ENCODE measurements around the gene ATP11A. TPM values are rescaled to one million over a fixed set of nuclear protein-coding genes. Genes with fewer than 3 reads are reported as not detected.

The ATP11A gene
- total RNA-seq, 1 experiment from 2014 or later: 80.4 TPM

GRCh38 chr13:112877539-112877938 lies 187.7 kb downstream of the ATP11A start (continued):
- TF ChIP-seq POLR2AphosphoS5 (IDR thresholded peaks at IDR 0.05; ENCODE audit: low read depth, low read length): no peak
- TF ChIP-seq SIN3A (IDR thresholded peaks at IDR 0.05; ENCODE audit: low read depth): no peak
- no peak for TF ChIP-seq ATF3 (IDR thresholded peaks at IDR 0.05)
- TF ChIP-seq ELF1 (IDR thresholded peaks at IDR 0.05; ENCODE audit: borderline replicate concordance, low read depth): no peak
- TF ChIP-seq SP1 (IDR thresholded peaks at IDR 0.05; ENCODE audit: low read depth): no peak
- TF ChIP-seq RAD21 (IDR thresholded peaks at IDR 0.05; ENCODE audit: low read depth): no peak
- no peak for TF ChIP-seq YY1 (IDR thresholded peaks at IDR 0.05; ENCODE audit: extremely low read depth, insufficient replicate concordance, low read depth, low read length)
- no peak for TF ChIP-seq MAX (IDR thresholded peaks at IDR 0.05)
- TF ChIP-seq CBX3 (IDR thresholded peaks at IDR 0.05; ENCODE audit: low read depth): no peak

- Histone ChIP-seq H2AFZ (ENCODE audit: low read depth, low read length, poor library complexity, severe bottlenecking) (no peak overlapping the region), H3K27me3 (ENCODE audit: insufficient read depth, low read length) (no peaks in the 10 kb centered on the region), H3K27ac (ENCODE audit: low read depth, low read length) (no peak overlapping the region), H3K36me3 (ENCODE audit: control insufficient read depth in 1 of 2, insufficient read depth in 2 of 2, low read length in 2 of 2) (peaks cover 5 to 17% of the 10 kb centered on the region in 2 experiments; a peak in 3 of 4 replicates), H3K9ac (ENCODE audit: low read length) (no peak overlapping the region), H3K4me1 (ENCODE audit: control insufficient read depth in 1 of 2, insufficient read depth in 2 of 2, low read length in 2 of 2) (peaks cover 10 to 12% of the 10 kb centered on the region in 2 experiments), H4K20me1 (ENCODE audit: insufficient read depth) (no peaks in the 10 kb centered on the region), H3K9me2 (ENCODE audit: insufficient read depth) (no peaks in the 10 kb centered on the region), H3K4me3 (replicated peaks in 1 of 2; ENCODE audit: low read depth in 1 of 2, low read length in 2 of 2) (no peak overlapping the region), H3K4me2 (ENCODE audit: low read length) (no peak overlapping the region), H3K79me2 (ENCODE audit: insufficient read depth, low read length) (no peaks in the 10 kb centered on the region), H3K9me3 (ENCODE audit: control insufficient read depth in 1 of 2, insufficient read depth in 1 of 2, low read depth in 1 of 2, low read length in 2 of 2) (no peaks in the 10 kb centered on the region)
- DNase-seq (ENCODE audit: low read depth, low spot score): no peak
- BruUV-seq (replicated peaks): no TSS peak
- TF ChIP-seq ZFX (IDR thresholded peaks at IDR 0.05) (no peak), SRF (IDR thresholded peaks at IDR 0.05; ENCODE audit: low read depth) (no peak), RAD21 (IDR thresholded peaks at IDR 0.05; ENCODE audit: low read depth) (no peak), EZH2 (IDR thresholded peaks at IDR 0.05) (no peak), CEBPB (IDR thresholded peaks at IDR 0.05; ENCODE audit: low read depth) (no peak), CBX3 (IDR thresholded peaks at IDR 0.05; ENCODE audit: low read depth) (no peak), ZNF274 (IDR thresholded peaks at IDR 0.05; ENCODE audit: low read depth, low read length) (no peak), TCF7L2 (IDR thresholded peaks at IDR 0.05; ENCODE audit: borderline replicate concordance, extremely low read depth, insufficient read depth, insufficient read length) (no peak)
- TF ChIP-seq, protein P1, sequence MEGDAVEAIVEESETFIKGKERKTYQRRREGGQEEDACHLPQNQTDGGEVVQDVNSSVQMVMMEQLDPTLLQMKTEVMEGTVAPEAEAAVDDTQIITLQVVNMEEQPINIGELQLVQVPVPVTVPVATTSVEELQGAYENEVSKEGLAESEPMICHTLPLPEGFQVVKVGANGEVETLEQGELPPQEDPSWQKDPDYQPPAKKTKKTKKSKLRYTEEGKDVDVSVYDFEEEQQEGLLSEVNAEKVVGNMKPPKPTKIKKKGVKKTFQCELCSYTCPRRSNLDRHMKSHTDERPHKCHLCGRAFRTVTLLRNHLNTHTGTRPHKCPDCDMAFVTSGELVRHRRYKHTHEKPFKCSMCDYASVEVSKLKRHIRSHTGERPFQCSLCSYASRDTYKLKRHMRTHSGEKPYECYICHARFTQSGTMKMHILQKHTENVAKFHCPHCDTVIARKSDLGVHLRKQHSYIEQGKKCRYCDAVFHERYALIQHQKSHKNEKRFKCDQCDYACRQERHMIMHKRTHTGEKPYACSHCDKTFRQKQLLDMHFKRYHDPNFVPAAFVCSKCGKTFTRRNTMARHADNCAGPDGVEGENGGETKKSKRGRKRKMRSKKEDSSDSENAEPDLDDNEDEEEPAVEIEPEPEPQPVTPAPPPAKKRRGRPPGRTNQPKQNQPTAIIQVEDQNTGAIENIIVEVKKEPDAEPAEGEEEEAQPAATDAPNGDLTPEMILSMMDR (IDR thresholded peaks at IDR 0.05 in 2 of 3, conservative IDR thresholded peaks at IDR 0.05 in 1 of 3; ENCODE audit: borderline replicate concordance in 1 of 3, insufficient read depth in 1 of 3, low read depth in 2 of 3, low read length in 2 of 3): no peak
- RAD21 ChIA-PET (ENCODE audit: low non-redundant PET in 1 of 2, low total read pairs in 2 of 2, uncharacterized antibody in 2 of 2, unreplicated experiment in 2 of 2): no interaction called here
- CTCF ChIA-PET: no interaction called here
- intact Hi-C loops (cut with micrococcal nuclease): no loop called here
- no peak for ATAC-seq
- POLR2A ChIA-PET: no interaction called here
Measured at GRCh38 chr13:112877976-112878955, 188.4 kb downstream of the ATP11A start.

All from HCT116 (cell line).